Measurements from ENCODE around the gene FAIM2.

- TF ChIP-seq CTCF (IDR thresholded peaks at IDR 0.05; ENCODE audit: extremely low read depth in 1 of 2, insufficient read depth in 1 of 2, low read depth in 1 of 2, low read length in 2 of 2) (no peak), EZH2 (IDR thresholded peaks at IDR 0.05; ENCODE audit: borderline replicate concordance, low read depth, low read length, severe bottlenecking) (no peak), POLR2A (IDR thresholded peaks at IDR 0.05; ENCODE audit: low read depth, low read length) (no peak), FOS (IDR thresholded peaks at IDR 0.05; ENCODE audit: borderline replicate concordance, insufficient read depth, low read length) (no peak), JUN (IDR thresholded peaks at IDR 0.05; ENCODE audit: borderline replicate concordance, insufficient read depth, insufficient read length, low read depth) (no peak), POLR2AphosphoS5 (IDR thresholded peaks at IDR 0.05; ENCODE audit: insufficient read depth, low read depth, low read length) (no peak)
Observed at GRCh38 chr12:49937639-49938300, 34.1 kb upstream of the FAIM2 start.
